UCSD-AML1 (cell line): ENCODE results near the gene JUP.

Experiments used
- DNase-seq: peaks from one replicate; lab custom pipeline; 2025; ENCODE audit not compliant: unreplicated experiment; lab: John Stamatoyannopoulos, UW

Gene JUP

DNA sequence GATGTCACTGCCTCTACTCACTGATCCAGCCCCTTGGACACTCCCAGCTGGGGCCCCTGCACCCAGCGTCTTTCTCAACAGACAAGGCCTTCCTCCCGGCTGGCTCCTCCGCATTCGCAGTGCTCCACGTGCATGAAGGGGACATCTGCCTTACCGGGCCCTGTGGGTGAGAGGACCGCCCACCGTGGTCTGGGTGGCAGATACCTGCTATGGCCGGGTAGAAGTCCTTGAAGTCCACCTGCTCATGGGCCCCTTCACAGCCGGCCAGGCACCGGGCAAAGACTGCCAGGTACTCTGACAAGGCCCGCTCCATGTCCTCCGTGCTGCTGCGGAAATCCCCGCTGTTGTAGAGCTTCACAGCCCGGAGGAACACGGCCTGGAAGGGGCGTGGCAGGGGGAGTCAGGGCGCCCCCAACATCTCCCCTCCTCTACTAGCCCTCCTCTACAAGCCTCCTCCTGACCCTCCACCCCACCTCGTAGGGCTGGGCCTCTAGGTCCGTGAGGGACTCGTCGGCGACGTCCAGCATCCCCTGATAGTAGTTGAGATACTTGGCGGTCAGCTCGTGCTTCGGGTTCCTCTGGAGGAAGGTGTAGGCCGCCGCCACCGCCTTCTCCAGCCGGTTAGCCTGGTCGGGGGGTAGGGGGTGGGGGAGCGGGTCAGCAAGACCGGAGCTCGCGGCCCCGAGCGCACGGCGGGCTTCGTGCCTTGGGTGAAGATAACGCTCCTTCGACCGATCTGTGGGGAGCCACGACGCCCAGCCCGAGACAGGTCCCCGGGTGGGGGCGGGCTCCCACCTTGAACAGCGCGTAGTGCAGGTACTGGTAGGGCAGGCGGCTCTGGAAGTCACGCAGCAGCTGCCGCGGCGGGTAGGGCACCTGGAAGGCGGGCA, 24.4 kb upstream of the JUP start:
- no peak for DNase-seq

DNA sequence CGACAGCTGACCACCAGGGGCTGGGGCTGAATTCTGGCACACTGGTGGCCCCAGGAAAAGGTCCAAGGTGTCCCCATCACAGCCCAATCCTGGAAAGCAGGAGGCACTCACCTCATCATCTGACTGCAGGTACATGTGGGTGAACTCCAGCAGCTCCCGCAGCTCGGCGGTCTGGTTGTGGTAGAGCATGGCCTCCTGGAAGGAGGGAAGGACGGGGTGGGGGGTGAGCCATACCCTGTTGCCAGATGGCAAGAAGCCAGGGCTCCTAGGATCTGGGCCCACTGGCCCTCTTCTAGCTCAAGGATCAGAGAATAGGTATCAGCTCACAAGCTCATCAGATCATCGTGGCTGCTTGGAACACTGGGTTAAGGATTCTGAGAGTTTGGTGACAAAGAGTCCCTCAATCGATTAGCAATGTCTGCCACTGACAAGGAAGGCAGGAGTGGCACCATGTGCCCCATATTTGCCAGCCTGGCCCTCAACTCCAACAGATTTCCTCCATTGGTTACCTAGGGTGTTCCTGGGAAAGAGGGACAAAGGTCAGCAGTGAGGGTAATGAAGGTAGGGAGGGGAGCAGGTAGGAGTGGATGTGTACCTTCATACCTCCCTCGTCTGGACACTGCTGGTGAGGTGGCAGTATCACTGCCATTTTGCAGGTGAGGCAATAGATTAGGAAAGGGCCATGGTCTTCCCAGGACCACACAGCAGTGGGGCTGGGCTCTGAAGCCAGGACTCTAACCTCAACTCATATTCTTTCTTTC, 20.4 kb upstream of the JUP start:
- no peak for DNase-seq

DNA sequence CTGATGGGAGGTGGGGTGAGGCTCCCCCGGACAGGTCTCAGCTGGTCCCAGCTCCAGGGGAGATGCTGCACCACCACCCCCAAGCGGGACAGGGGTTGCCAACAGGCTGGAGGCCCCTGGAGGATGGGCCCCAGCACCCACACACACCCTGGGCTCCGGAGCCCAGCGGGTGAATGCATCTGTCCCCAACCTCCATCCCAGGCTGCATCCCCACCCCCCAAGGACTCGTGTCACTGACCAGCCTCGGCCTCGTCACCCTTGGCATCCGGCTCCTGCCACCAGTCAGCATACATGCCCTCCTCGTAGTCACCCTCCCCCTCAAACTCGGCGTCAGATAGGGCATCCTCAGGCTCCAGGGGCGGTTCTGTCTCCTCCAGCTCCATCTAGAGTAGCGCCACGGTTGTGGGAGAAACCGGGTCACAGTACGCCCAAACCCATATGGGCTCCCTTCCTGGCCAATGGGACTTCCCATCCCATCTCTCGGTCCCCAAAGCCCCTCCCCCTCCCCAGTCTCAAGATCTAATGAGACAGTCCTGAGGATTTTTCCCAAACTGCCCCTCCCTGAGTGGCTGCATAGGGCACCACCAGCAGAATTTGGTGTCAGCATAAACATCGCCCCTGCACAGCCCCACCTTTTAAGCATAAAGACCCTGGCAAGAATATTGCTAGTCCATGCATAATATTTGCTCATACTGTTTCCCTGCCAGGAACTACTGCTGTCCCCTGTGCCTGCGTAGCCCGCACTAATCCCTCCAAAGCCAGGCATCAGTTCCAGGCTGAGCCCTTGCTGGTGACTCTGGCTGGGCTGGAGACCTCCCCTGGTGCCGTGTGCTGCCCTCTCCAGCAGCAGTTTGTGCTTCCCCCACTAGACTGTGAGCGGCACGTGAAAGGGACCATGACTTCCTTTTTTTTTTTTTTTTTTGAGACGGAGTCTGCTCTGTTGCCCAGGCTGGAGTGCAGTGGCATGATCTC, 16.8 kb upstream of the JUP start:
- peak; percentile 46 for DNase-seq

DNA sequence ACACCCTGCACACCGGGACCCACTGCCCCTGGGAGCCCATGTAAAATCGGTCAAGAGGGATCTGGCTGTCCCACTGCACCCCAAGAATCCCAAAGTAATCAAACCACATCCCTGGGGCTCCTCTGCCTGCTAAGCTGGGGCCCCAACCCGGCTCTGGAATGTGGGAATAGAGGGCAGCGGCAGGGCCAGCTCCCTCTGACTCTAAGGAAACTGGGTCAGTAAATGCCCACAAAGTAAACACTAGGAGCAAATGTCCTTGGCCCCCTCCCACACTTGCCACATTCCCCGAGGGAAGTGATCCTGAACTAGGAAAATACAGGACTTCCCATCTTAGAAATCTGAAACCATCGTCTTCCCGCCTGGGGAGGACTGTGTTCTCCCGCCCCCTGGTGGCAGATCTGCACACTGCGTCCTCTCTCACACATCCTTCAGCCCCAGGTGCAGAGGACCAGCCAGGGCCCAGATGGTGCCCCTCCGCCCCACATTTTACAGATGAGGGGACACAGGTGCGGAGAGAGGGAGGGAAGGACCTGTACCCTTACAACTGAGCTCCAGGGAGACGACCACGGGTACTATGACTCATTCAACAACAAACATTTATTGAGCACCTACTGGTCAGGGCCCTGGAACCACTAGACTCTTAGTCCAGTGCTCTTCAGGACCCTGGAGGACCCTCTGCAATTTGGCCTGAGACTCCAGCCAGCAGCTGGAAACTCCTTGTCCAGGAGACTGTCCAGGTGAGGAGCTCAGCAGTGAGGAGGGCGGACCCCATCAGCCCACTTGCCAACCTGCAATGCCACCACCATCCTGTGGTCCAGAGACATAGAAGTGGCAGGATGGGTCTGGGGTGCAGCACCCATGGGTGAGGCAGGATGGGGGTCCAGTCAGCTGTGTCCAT, 15.1 kb upstream of the JUP start:
- peak; percentile 69 for DNase-seq

DNA sequence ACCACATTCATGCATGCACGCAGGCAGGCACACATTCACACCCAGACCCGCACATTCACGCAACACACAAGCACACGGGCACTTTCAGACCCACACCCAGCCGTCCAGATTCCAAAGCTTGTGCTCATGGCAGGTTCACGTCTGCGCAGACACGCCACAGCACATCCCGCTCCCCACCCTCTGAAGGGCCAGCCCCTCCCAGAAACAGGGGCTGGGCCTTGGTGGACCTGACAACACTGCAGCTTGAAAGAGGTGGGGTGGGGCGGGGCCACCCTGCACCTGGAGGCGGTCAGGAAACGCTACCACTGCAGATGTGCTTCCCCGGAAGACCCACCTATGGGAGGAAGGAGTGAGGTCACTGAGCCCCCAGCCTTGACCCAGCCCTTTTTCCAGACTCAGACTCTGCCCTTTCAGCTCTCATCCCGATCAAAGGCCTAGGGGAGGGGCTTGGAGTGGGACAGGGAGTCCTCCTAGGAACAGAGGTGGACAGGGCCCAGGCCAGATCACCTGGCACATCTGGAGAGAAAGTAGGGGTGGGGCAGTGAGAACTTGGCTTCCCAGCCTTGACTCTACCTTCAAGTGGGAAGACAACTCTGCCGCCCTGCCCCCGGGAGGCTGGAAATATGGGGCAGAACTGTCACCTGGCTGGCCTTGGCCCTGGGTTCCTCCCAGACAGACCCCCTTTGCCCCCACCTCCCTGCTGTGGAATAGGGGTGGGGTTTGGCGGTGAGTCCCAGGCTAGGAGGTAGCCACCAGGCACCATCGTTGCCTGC, 14.3 kb upstream of the JUP start:
- DNase-seq: no peak

DNA sequence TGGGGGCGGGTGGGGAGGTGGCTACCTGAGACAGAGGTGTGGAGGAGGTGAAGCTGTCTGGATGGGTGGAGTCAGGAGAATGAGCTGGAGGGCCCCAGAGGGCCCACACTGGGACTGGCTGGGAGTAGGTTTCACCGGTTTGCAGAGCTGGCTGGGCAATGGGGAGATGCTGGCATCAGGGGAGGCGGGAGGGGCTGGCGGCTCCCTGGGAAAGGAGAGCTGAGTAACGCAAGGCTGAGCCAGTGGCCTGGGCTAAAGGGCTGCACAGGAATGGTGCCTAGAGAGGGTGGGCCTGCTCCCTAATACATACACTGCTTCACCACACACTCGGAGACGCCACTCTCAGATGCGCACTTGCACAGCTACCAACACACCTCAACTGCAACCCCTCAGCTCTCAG, 12.9 kb upstream of the JUP start:
- DNase-seq: no peak

DNA sequence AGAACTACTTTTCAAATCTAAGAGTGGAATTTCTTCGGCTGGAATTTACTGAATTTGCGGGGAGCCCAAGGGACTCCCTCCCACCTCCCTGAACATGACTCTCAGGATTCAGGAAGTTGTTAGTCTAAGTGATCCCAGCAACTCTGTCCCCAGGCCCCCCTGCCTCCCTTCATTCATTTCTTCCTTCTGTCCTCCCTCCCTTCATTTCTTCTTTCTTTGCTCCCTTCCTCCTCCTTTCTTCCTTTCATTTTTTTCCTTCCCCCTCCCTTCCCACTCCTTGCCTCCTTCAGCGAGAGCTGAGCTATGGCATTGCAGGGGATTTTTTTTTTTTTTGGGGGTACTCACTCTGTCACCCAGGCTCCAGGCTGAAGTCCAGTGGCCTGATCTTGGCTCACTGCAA, 10.9 kb upstream of the JUP start:
- DNase-seq: no peak

DNA sequence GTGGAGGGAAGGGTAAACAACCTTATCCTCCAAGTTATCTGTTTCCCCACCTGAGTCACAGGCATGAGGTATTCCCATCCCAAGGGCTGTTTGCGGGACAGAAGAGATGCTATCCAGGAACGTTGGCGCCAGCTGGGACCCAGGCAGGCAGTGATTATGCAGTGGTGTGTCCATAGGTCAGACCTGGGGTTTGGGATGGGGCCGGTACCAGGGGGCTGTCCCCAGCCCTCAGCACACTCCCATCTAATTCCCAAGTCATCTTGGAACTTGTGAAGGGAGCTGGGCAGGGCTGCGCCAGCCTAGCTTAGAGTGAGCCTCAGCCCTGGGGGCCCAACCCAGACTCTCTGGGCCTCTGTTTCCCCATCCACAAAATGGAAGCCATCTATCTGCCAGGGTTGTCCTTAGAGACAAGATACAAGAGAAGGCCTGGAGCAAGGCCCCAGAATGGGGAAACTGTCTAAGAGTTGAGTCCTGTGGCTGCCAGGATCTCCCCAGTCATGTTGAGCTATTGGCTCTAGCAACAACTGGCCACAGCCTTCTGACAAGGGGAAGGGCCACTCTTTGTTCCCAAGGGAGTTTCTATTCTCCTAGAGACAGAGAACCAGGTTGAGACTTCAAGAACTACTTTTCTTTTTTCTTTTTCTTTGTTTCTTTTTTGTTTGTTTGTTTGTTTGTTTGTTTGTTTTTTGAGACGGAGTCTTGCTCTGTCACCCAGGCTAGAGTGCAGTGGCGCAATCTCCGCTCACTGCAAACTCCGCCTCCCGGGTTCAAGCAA, 9.8 kb upstream of the JUP start:
- no peak for DNase-seq

DNA sequence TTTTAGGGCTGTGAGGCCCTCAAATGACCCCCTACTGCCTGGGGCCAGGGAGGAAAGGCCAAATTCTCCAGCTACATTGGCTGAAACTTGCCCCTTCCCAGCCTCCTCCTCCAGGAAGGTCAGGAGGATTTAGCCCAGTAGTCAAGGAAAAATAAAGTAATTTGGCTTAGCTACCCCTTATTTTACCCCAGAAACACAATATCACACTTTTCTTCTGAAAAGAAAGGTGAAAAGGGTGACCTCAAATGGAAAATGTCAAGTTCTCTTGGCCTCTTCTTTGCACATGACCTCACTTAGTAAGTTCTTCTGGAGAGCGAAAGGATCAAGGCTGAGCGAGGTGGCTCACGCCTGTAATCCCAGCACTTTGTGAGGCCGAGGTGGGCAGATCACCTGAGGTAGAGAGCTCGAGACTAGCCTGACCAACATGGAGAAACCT, 8.0 kb upstream of the JUP start:
- DNase-seq: no peak

DNA sequence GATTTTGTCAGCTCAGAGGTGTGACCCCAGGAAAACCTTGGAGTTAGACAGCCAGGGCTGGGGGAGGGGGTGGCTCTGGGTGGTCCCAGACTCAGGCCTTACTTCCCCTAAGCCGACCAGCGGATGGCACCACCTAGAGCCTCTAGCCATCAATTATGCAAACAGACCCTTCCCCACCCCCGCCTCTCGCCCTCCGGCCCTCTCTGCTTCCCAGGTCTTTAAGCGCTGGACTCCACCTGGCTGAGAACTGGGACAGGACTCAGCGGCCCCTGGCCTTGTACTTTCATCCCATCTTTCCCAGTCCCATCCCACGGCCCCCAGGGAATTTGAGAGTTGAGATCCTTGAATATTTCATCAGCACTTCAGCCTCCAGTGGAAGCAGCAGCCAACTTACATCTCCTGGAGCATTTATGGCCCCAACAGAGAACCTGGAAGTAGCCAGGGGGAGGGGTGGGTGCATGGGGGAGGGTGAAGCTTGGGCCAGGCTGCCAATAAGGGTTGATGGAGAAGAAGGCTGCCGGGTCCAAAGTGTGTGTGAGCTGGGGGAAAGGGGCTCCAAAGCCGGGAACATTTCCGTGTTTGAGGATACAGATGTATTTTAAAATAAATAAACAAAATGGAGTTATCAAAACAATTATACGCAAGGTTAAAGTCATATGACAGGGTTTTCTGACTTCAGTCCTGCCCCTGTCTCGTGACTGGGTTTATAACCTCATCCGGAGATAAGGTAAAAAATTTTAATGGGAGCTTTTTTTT, 7.5 kb upstream of the JUP start:
- DNase-seq: no peak

DNA sequence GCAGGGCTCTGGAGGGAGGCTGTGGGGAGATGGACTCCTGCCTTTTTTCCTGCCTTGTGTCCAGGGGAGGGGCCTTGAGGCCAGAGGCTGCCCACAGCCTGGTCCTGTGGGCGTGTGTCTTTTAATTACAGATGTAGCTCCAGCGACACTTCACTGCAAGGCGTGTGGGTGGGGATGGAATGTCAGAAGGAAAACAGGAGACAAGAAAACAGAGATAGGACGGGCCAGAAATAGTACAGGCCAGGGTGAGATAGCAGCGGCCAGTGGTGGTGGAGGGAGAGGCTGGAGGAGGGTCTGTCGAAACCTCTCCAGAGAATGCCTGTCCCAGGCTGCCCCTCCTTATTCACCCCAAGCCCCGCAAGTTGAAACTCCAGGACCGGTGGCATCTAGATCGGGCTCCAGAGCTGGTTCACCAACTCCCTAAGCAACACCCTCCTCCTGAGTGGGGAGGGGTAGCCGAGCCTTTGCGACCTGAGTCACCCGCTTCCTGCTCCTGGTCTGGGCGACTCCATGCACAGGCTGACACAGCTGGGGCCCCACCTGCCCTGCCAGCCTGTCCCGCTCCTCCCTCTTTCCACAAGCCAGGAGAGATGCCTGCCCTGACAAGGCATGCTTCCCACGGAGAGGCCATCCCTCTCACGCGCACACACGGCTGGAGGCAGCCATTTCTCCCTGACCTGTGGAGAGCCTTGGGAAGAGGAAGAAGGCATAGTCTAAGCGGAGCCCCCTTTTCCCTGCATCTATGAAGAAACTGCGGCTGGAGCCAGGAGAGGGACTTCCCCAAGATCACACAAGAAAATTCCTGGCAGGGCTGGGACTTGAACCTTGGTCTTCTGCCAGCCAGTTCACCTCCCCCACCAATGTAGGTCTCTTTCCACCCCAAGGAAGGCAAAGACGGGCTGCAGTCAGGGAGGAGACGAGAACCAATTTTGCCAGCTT, 6.6 kb upstream of the JUP start:
- peak; percentile 69 for DNase-seq

DNA sequence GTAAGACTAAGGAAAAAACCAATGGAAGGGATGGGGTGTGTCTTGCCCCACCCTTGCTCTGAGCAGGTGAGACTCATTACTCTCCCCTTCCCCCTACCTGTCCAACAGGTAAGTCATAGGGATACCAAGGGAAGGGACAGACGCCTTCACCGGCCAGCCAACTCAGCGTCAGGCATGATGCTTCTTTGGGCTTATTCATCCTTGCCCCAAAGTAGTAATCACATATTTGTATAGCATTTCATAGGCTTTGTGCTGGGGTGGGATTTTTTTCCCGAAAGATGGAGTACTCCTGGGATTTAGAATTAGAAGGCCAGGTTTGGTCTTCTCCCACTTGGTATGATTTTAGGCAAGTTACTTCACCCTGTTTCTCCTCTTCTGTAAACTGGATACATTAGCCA, 509 bp upstream of the JUP start:
- DNase-seq: no peak

DNA sequence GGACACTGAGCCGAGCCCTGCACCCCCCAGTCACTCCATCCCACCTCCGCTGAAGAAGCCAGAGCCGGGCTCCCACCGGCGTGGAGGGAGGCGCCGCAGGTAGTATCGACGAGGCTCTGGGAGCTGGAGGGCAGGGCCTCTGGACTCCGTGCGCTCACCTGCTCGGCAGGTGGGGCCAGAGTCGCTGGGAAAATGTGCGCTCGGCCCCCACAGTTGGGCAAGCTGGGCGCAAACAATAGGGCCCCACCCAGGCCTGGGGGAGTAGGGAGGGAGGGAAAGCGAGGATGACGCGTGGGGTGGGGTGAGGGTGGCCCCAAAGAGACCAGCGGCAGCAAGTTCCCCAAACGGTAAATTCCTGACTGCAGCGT, 668 bp downstream of the JUP start:
- DNase-seq: no peak

DNA sequence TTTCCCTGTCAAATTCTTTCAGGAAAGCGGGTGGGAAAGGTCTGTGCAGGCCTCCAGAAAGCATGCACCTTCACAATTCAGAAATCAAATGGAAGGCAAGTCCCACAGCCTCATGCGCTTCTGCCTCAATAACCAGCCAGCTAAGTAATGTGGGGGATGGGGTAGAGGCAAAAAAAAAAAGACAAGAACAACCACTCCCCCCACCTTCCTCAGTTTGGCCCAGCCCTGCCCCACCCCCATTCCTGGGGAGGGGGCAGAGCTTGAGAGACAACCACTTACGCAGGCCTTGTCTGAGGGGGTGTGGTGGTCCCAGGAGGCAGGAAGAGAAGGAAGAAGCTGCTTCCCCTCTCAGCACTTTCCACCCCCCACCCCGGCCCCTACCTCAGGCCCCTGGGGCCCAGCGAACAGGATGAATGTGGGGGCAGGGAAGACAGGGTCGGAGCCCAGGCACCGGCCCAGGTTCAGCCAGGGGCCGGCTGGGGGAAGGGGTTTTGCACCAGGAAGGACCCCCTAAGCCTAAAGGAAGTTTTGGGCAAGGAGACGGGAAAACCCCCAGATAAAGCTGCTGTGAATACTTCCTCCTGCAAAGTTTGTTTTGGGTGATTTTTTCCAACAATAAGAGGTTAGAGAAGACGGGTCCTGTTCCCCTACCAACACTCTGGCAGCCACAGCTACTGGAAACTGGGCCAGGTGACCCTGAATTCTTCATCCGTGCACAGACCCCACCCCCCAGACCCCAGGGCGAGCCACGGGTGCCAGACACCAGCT, 1.2 kb downstream of the JUP start:
- peak; percentile 92 for DNase-seq

DNA sequence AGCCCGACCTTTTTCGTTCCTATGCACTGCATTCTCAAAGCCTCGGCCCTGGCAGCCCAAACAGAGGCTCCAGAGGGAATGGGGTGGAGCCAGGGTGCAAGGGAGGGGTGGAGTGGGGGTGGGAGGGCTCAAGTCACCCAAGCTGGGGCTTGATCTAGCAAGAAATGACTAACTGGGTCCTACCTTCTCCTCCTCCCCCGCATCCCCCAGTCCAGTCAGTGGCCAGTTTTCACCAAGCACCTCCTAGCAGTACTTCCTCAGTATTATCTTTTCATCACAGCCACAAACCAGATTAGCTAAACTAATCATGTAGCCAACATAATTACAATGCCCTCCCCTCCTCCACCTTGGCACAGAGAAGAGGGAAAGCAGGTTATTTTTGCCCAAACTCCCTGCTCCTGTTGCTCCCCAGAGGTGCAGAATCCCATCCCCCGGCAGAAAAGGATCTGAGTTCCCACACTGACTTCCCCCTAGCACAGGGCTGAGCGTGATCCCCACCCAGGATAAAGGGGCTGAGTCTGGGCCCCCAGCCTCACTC, 2.2 kb downstream of the JUP start:
- DNase-seq: peak; percentile 83

DNA sequence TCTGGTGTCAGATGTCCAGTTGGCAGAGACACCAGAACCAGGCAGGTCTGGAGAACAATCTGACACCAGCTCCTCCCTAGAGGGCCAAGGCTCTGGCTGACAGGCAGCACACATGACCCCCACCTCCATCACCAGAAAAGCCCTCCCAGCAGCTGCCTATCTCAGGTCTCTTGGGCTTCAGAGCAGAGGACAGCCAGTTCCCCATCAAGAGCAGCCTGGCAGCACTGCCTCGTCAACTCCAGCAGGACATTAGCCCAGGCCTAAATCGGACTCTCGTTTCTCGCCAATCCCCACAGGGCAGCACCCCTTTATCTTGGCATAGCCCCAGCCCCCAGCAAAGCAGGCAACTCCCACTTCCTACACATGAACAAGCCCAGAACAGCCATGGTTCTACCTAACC, 4.4 kb downstream of the JUP start:
- DNase-seq: no peak
